Natural killer cell (primary cell): ENCODE data around the gene CDR2. TPM values are rescaled to one million over a fixed set of nuclear protein-coding genes. Genes with fewer than 3 reads are reported as not detected.

Experiments used
- ATAC-seq, 3 donors: fragments of 150-1000 bp in 2 of 3; fragments of 200-7000 bp in 1 of 3; cut with Tn5 transposase; 1 replicate in 1 of 3; 2 replicates in 2 of 3; pipeline ENCODE4 v1.10.0; 2021; ENCODE audit warnings: mild to moderate bottlenecking in 2 of 3, moderate library complexity in 2 of 3
- DNase-seq, 2 donors: peaks; one replicate each; pipeline versions ENCODE4 v3.0.0 to v3.0.0-alpha.2; 2013 to 2021; ENCODE audit warnings: mixed read lengths in 1 of 2
- H3K27ac ChIP-seq: one replicate; pipeline ENCODE4 v1.5.1; 2013; ENCODE audit warnings: mild to moderate bottlenecking, low read length
- H3K27me3 ChIP-seq: one replicate; pipeline ENCODE4 v1.6.1; 2013; ENCODE audit warnings: low read length; ENCODE audit not compliant: control insufficient read depth, insufficient read depth
- H3K36me3 ChIP-seq: one replicate; pipeline ENCODE4 v1.6.1; 2013; ENCODE audit warnings: low read length; ENCODE audit not compliant: control insufficient read depth, insufficient read depth
- H3K4me1 ChIP-seq: one replicate; pipeline ENCODE4 v1.6.1; 2013; ENCODE audit warnings: low read length; ENCODE audit not compliant: control insufficient read depth, insufficient read depth
- H3K4me3 ChIP-seq: one replicate; pipeline ENCODE4 v1.5.1; 2013; ENCODE audit warnings: low read length
- H3K9me3 ChIP-seq: one replicate; pipeline ENCODE4 v1.6.1; 2013; ENCODE audit warnings: low read length; ENCODE audit not compliant: control insufficient read depth, insufficient read depth
- H3K27ac Mint-ChIP-seq, 2 donors: one replicate each; pipeline ENCODE4 v1.8.0; 2022; ENCODE audit warnings: mild to moderate bottlenecking in 2 of 2, mixed read lengths in 2 of 2, moderate library complexity in 1 of 2
- H3K27me3 Mint-ChIP-seq, 2 donors: one replicate each; pipeline ENCODE4 v1.8.0; 2022; ENCODE audit warnings: low read depth in 2 of 2, mixed read lengths in 2 of 2
- H3K36me3 Mint-ChIP-seq: one replicate; pipeline ENCODE4 v1.8.0; 2022; ENCODE audit warnings: mixed read lengths
- H3K4me1 Mint-ChIP-seq, 2 donors: one replicate each; pipeline ENCODE4 v1.8.0; 2022; ENCODE audit warnings: mixed read lengths in 2 of 2
- H3K4me3 Mint-ChIP-seq: one replicate; pipeline ENCODE4 v1.8.0; 2022; ENCODE audit warnings: mild to moderate bottlenecking, moderate library complexity, mixed read lengths
- H3K9me3 Mint-ChIP-seq, 2 donors: one replicate each; pipeline ENCODE4 v1.8.0; 2022; ENCODE audit warnings: mixed read lengths in 2 of 2
- CTCF ChIP-seq: fragments of 200-600 bp; IDR thresholded peaks from one replicate; pipeline ENCODE4 v1.8.0; 2022; ENCODE audit warnings: antibody characterized with exemption
- WGBS: methylation state at CpG from one replicate; pipeline ENCODE4 v1.1.7; 2013; ENCODE audit warnings: missing lambda C conversion rate; ENCODE audit not compliant: insufficient coverage; 5-methylcytosine and 5-hydroxymethylcytosine counted together
- intact Hi-C: fragments of 100-400 bp; cut with micrococcal nuclease; formaldehyde crosslinking; loops from one replicate; pipeline ENCODE4 v1.14.2; 2022
- total RNA-seq, 4 donors: library from RNA; stranded (reverse); fragments of 120-200 nt in 1 of 4; gene quantifications; one replicate each; pipeline versions ENCODE4 v1.2.3 to v1.2.4, GENCODE V29; 2013 to 2022

Gene CDR2
- total RNA-seq, 3 donors from 2014 or later (not counting 1 experiment from before 2014, with no cell fraction given) = 11.2 to 24.3 (median 19.4) TPM

DNA sequence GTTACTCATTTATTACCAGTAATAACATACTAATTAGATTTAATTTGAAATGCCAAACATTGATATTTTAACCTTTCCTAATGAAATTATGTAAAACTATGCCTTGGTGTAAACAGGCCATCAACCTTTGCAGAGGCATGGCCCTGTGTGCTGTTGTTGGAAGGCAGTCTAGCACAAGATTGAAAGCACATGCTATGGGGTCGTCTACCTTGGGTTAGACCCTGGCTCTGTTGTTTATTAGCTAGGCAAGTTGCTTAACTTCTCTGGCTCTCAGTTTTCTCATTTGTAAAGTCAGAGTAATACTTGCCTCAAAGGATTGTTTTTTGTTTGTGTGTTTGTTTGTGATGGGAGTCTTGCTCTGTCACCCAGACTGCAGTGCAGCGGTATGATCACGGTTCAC, 9.4 kb upstream of the CDR2 start:
- no peak for TF ChIP-seq CTCF
- no peak overlapping the region for H3K27ac ChIP-seq
- intact Hi-C loops = no loop called here
- 97% methylated on average over 3 of the region's 3 CpGs for WGBS
- Mint-ChIP-seq H3K9me3 (no peaks in the 10 kb centered on the region), H3K27me3 (no peaks in the 10 kb centered on the region), H3K4me3 (no peak overlapping the region), H3K27ac (no peak overlapping the region), H3K36me3 (no peaks in the 10 kb centered on the region), H3K4me1 (no peaks in the 10 kb centered on the region)
- no peaks in the 10 kb centered on the region for H3K36me3 ChIP-seq
- no peak for ATAC-seq
- no peak for DNase-seq
- H3K4me3 ChIP-seq = no peak overlapping the region
- no peaks in the 10 kb centered on the region for H3K9me3 ChIP-seq
- no peaks in the 10 kb centered on the region for H3K27me3 ChIP-seq
- H3K4me1 ChIP-seq = no peaks in the 10 kb centered on the region

DNA sequence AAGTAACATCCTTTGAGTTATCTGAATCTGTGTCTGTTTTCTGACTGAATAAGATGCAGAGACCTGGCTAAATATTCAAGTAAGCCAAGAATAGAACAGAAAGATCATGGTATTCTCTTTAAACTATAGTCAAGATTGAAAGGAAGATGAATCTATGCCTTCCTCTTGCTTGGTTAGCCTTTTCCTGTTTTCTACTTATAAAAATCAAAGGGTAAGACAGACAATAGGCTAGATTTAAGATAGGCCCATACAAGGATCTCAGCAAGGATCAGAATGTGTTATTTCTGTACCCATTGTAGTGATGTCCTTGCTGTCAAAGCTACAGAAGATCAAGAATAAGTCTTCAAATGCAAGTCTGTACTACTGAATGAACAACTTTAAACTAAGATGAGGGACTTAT, 7.0 kb upstream of the CDR2 start:
- peak in 1 of 2 donors; percentile 15 for DNase-seq
- Mint-ChIP-seq H3K4me3 (no peak overlapping the region), H3K36me3 (no peaks in the 10 kb centered on the region), H3K9me3 (no peaks in the 10 kb centered on the region), H3K27ac (no peak overlapping the region), H3K27me3 (no peaks in the 10 kb centered on the region), H3K4me1 (no peaks in the 10 kb centered on the region)
- Histone ChIP-seq H3K27me3 (no peaks in the 10 kb centered on the region), H3K27ac (no peak overlapping the region), H3K36me3 (no peaks in the 10 kb centered on the region), H3K4me1 (no peaks in the 10 kb centered on the region), H3K4me3 (no peak overlapping the region), H3K9me3 (no peaks in the 10 kb centered on the region)
- ATAC-seq = no peak
- intact Hi-C loops = no loop called here
- no peak for TF ChIP-seq CTCF

DNA sequence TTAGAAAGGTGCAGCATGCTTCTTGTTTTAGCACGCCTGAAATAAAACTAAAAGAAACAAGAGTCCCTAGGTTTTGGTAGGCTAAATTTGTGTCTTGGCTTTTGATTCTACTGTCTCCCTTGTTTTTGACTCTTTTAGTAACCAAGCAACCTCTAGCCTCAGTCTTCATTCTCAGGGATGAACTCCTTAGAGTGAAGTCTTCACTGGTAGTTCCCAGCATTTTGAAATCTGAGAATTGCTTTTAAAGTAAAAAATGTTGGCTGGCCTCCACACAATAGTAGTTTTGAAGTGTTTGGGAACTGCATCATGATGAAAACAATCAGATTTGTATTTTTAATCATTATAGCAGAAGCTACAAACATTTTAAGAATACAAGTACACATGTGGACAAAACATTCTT, 6.1 kb upstream of the CDR2 start:
- no peaks in the 10 kb centered on the region for H3K27me3 ChIP-seq
- no peaks in the 10 kb centered on the region for H3K36me3 ChIP-seq
- intact Hi-C loops = no loop called here
- H3K4me1 ChIP-seq = no peaks in the 10 kb centered on the region
- Mint-ChIP-seq H3K4me3 (no peak overlapping the region), H3K9me3 (no peaks in the 10 kb centered on the region), H3K27me3 (peaks cover under 1% of the 10 kb centered on the region in 2 donors), H3K36me3 (no peaks in the 10 kb centered on the region), H3K4me1 (peaks cover under 1 to 1% of the 10 kb centered on the region in 2 donors), H3K27ac (no peak overlapping the region)
- ATAC-seq (no peak), DNase-seq (no peak)
- WGBS = 100% methylated on average over 1 of the region's 1 CpG
- TF ChIP-seq CTCF = no peak
- H3K27ac ChIP-seq = no peak overlapping the region
- no peaks in the 10 kb centered on the region for H3K9me3 ChIP-seq
- H3K4me3 ChIP-seq = no peak overlapping the region

GRCh38 chr16:22379656-22380055, 5.2 kb upstream of the CDR2 start:
- Histone ChIP-seq H3K9me3 (no peaks in the 10 kb centered on the region), H3K27ac (no peak overlapping the region), H3K36me3 (no peaks in the 10 kb centered on the region), H3K4me1 (peaks cover 6% of the 10 kb centered on the region), H3K27me3 (no peaks in the 10 kb centered on the region), H3K4me3 (no peak overlapping the region)
- Mint-ChIP-seq H3K27me3 (peaks cover 3 to 5% of the 10 kb centered on the region in 2 donors), H3K27ac (no peak overlapping the region), H3K4me3 (no peak overlapping the region), H3K9me3 (no peaks in the 10 kb centered on the region), H3K36me3 (no peaks in the 10 kb centered on the region), H3K4me1 (peaks cover 9 to 10% of the 10 kb centered on the region in 2 donors)
- DNase-seq (no peak), ATAC-seq (no peak)
- TF ChIP-seq CTCF = no peak
- WGBS = 98% methylated on average over 6 of the region's 7 CpGs
- intact Hi-C loops = no loop called here
